Renal cortex interstitium (tissue), 11 donors: Measurements from ENCODE around the gene RGL3. TPM values are rescaled to one million over a fixed set of nuclear protein-coding genes. Genes with fewer than 3 reads are reported as not detected.
"Not testable (repeated sequence)": the region's sequence is repeated elsewhere in the genome, so short reads cannot be mapped to it uniquely, and the experiment has no call there.

Experiments used
- DNase-seq, 11 donors: peaks; one replicate each; pipeline ENCODE4 v3.0.0-alpha.2; 2013; ENCODE audit warnings: low read depth in 9 of 11, low spot score in 4 of 11; ENCODE audit errors: extremely low read depth in 1 of 11
- polyA plus RNA-seq, 3 donors: library from polyadenylated mRNA; unstranded; fragments of 120-200 nt; gene quantifications; one replicate each; pipeline ENCODE4 v1.2.1, GENCODE V29; 2013; ENCODE audit not compliant: insufficient read length in 3 of 3

Gene RGL3
- polyA plus RNA-seq, 3 donors = 62.2 to 151 (median 76.9) TPM

GRCh38 chr19:11425719-11426457 is 6.8 kb upstream of the RGL3 start:
- DNase-seq = no peak

DNA sequence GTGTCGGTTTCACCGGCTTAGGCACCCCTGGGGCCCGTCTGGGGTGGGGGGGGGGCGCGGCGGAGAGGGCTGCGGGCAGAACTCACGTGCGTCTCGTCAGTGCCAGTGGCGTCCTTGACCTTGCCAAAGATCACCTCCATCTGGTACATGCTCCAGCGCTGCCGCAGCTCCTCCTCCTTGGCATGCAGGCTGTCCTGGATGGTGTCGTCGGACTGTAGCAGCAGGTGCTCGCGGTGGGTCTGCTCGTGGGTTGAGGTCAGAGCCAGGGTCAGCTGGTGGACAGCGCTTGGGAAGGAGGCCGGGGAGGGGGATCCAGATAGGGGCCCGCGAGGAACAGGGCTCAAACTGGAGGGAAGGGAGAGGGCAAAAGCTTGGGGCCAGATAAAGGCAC is 4.7 kb upstream of the RGL3 start:
- no peak for DNase-seq

- DNase-seq = no peak
Observed at GRCh38 chr19:11423164-11423790, 4.2 kb upstream of the RGL3 start.

DNA sequence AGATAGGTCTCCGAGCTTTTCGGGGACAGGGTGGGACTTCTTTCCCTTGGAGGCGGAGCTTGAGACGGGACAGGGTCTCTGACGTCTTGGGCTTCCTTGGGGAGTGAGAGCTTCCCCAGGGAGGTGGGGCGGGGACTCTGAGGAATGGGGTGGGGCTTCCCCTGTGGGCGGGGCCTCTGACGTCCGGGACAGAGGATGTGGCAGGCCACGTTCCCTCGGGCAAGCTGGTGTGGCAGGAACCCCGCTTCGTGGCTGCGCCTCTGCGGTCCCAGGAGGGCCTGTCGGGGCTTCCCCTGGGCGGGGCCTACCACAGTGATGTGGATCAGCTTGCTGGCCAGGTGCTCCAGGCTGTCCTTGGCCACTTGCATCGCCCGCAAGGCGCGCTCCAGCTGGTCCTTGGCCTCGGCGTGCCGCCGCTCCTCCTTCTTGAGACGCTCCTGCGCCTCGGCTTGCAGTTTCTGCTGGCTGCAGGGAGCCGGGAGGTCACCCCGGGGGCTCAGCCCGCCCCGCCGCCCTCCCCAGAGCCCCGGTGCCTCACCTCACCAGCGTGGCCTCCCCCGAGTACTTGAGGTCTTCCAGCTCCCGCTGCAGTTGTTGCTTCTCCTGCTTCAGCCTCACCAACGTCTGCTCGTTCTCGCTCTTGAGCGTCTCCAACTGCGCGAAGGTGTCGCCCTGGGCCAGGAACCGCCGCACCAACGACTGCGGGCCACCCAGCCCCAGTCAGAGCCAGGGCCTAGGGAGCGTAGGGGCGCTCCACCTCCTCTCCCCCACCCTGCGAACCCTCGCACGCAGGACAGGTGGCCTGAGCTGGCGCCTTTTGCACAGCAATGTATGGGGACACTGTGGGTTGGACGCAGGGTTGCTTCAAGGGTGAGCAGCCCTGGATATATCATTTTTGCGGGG is 3.3 kb upstream of the RGL3 start:
- no peak for DNase-seq

- no peak for DNase-seq
Observed at GRCh38 chr19:11421371-11422098, 2.4 kb upstream of the RGL3 start.

- DNase-seq = no peak
Observed at GRCh38 chr19:11420429-11421370, 1.6 kb upstream of the RGL3 start.

DNA sequence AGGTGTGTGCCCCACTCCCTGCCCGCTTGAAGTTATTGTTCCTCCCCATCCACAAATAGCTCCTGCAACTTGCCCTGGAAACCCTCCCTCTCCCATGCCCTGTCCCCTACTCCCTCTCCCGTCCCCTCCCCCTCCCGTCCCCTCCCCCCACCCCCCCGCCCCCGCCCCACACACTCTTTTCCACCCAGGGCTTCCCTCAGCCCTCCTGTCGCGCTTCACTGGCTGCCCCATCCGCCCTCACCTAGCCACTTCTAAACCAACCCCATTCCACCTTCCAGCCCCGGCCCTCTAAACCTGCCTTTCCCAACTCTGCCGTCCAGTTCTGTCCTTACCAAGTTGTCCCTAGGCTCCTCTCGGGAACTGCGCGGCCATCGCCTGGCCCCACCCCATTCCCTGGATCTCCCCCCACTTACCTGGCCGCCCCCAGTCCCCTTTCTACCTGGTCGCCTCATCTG is 993 bp downstream of the RGL3 start:
- DNase-seq = no peak

- DNase-seq = no peak
Observed at GRCh38 chr19:11416346-11417052, 2.6 kb downstream of the RGL3 start.

- no peak for DNase-seq
Observed at GRCh38 chr19:11414544-11414943, 4.6 kb downstream of the RGL3 start.

DNA sequence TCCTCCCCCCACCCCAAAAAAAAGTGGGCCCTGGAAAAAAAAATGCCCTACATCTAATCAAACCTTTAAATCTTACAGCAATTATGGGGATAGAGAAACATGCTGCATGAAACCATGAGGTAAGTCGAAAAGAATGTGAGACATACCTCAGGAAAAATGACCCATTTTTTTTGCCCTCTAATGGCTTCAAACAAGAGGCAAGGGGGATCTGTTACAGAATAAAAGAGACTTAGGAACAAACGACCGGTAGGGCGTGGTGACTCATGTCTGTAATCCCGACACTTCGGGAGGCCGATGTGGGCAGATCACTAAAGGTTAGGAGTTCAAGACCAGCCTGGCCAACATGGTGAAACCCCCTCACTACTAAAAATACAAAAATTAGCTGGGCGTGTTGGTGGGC is 8.4 kb downstream of the RGL3 start:
- no peak for DNase-seq

DNA sequence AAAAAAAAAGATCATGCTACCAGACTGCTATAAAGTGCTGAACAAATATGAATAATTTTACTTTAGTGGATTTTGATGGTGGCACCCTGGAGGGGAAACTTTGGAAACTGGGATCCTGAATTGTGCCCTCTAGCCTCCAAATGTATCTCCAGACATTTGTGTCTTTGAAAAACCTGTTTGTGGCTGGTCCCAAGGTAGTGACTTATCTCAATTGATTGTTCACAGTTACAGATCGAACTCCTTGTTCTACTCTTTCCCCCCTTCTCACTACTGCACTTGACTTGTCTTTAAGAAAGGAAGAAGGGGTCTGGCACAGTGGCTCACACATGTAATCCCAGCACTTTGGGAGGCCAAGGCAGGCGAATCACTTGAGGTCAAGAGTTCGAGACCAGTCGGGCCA is 10.5 kb downstream of the RGL3 start:
- DNase-seq = no peak

- DNase-seq = not testable (repeated sequence)
Observed at GRCh38 chr19:11406703-11407236, 12.3 kb downstream of the RGL3 start.

GRCh38 chr19:11405846-11406643 is 13.1 kb downstream of the RGL3 start:
- no peak for DNase-seq

GRCh38 chr19:11404588-11405222 is 14.4 kb downstream of the RGL3 start:
- no peak for DNase-seq

DNA sequence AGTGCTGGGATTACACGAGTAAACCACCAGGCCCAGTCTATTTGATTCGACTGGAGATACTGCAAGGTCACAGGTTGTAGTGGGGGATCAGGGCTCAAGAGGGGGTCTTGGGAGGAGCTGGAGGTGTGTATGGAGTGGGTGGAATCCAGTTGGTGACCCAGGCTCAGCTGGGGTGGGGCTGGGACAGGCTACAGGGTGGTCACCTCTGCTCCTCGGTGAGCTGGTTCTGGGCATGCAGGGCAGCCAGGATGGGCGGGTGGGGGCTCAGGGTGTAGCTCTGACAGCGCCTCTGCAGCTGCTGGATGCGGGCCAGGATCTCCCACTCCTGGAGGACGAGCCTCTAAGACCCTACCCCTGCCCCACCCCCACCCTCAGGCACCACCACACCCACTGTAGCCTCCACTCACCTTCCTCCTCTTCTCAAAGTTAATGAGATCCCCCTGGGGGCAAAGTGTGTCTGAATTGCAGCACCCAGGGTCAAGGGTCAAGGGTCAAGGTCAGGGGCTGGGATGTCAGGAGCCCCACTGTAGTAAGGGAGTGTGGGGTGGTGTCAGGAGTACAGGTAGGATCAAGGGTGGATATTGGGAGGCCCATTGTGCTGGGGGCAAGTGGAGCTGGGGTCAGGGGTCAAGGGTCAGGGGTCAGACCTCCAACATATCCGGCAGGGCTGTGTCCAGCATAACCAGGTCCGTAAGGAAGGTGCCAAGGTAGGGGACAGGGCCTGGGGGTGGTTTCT is 17.1 kb downstream of the RGL3 start:
- DNase-seq = no peak
